ENCODE data around the gene STUM.

GRCh38 chr1:226655251-226656163 is 106.9 kb downstream of the STUM start:
- no peak for TF ChIP-seq YY1 (IDR thresholded peaks at IDR 0.05; ENCODE audit: insufficient read depth, insufficient read length)
- no peak for TF ChIP-seq SUZ12 (IDR thresholded peaks at IDR 0.05; ENCODE audit: extremely low read depth, insufficient read depth, insufficient read length)
- TF ChIP-seq ZNF274 (IDR thresholded peaks at IDR 0.05; ENCODE audit: low read depth, low read length) = no peak

Data from NT2/D1 (cell line).